ENCODE measurements around the gene UVSSA. TPM values are rescaled to one million over a fixed set of nuclear protein-coding genes. Genes with fewer than 3 reads are reported as not detected.

Gene UVSSA
- total and polyA plus RNA-seq, 7 experiments from 2014 or later, result 3.2 to 44.1 (median 39.3) TPM

- Mint-ChIP-seq H3K27ac (peak overlapping the region; percentile 81 to 99 (median 91)), H3K4me3 (peak overlapping the region; percentile 83 to 99 (median 95)), H3K9me3 (peaks cover 0 to 2% (median 0%) of the 10 kb centered on the region in 11 donors), H3K36me3 (peaks cover 0 to 15% (median 3%) of the 10 kb centered on the region in 5 donors), H3K4me1 (peaks cover 28 to 47% (median 37%) of the 10 kb centered on the region in 7 donors), H3K27me3 (no peaks in the 10 kb centered on the region)
- H3K27ac ChIP-seq (ENCODE audit: low read depth, low read length), result peak overlapping the region; percentile 94
- peak overlapping the region; percentile 87 for H3K4me3 ChIP-seq (ENCODE audit: low read length)
- H3K27me3 ChIP-seq (ENCODE audit: control insufficient read depth in 2 of 2, insufficient read depth in 2 of 2, low read length in 2 of 2), result no peaks in the 10 kb centered on the region
- peak; percentile 10 for ATAC-seq
- H3K9me3 ChIP-seq (ENCODE audit: control insufficient read depth in 2 of 3, low read length in 3 of 3), result no peaks in the 10 kb centered on the region
- H3K36me3 ChIP-seq (ENCODE audit: control insufficient read depth in 2 of 3, insufficient read depth in 3 of 3, low read length in 3 of 3), result peaks cover 0 to 3% (median 0%) of the 10 kb centered on the region in 3 experiments
- H3K4me1 ChIP-seq (ENCODE audit: control insufficient read depth in 2 of 2, insufficient read depth in 2 of 2, low read length in 2 of 2), result peaks cover 13 to 14% of the 10 kb centered on the region in 2 donors
- CTCF ChIA-PET, result interaction anchor here (0.7 to 3.9 kb wide), 8 partner anchors 16 to 1100 kb away, joined by 3 to 12 read pairs (median 6); partner anchors contain the start of gene SLBP
- POLR2A ChIA-PET, result interaction anchor here (0.5 to 4.1 kb wide), 23 partner anchors 10 to 376 kb away, joined by 3 to 102 read pairs (median 5); partner anchors contain the start of genes CTBP1, MAEA, SLBP and TACC3
- DNase-seq, result peak; percentile 37 to 81 (median 58)
- intact Hi-C loops (cut with micrococcal nuclease), result loop anchor here (1.0 to 10.0 kb wide), 22 partner anchors 15 to 1616 kb away; partner anchors contain the start of genes ATP5ME (in 2 of the 2), MAEA (in 2 of the 2), MYL5 (in 2 of the 2) and CFAP99 (in 1 of the 2)
These were observed 866 bp upstream of the UVSSA start for GRCh38 chr4:1345903-1346780.

GRCh38 chr4:1347410-1347864 lies 429 bp downstream of the UVSSA start:
- peak overlapping the region; percentile 74 to 95 (median 94) for H3K27ac Mint-ChIP-seq
- H3K4me1 ChIP-seq (ENCODE audit: control insufficient read depth in 2 of 2, insufficient read depth in 2 of 2, low read length in 2 of 2), result peaks cover 14 to 24% of the 10 kb centered on the region in 2 donors
- peak overlapping the region; percentile 87 for H3K4me3 ChIP-seq (ENCODE audit: low read length)
- H3K4me1 Mint-ChIP-seq, result peaks cover 35 to 55% (median 45%) of the 10 kb centered on the region in 7 donors
- peaks cover 0 to 2% (median 0%) of the 10 kb centered on the region in 11 donors for H3K9me3 Mint-ChIP-seq
- DNase-seq (peak in 2 of 9 donors; percentile 36 to 66), ATAC-seq (peak; percentile 10)
- intact Hi-C loops (cut with micrococcal nuclease), result loop anchor here (1.0 to 10.0 kb wide), 23 partner anchors 17 to 1615 kb away; partner anchors contain the start of genes ATP5ME (in 2 of the 2), MYL5 (in 2 of the 2), CFAP99 (in 1 of the 2) and FAM53A (in 1 of the 2)
- no peaks in the 10 kb centered on the region for H3K27me3 Mint-ChIP-seq
- no peaks in the 10 kb centered on the region for H3K9me3 ChIP-seq (ENCODE audit: control insufficient read depth in 2 of 3, low read length in 3 of 3)
- peaks cover 0 to 3% (median 0%) of the 10 kb centered on the region in 3 experiments for H3K36me3 ChIP-seq (ENCODE audit: control insufficient read depth in 2 of 3, insufficient read depth in 3 of 3, low read length in 3 of 3)
- CTCF ChIA-PET, result interaction anchor here (0.9 to 3.9 kb wide), 7 partner anchors 61 to 365 kb away, joined by 3 to 12 read pairs (median 5); partner anchors contain the start of gene SLBP
- no peaks in the 10 kb centered on the region for H3K27me3 ChIP-seq (ENCODE audit: control insufficient read depth in 2 of 2, insufficient read depth in 2 of 2, low read length in 2 of 2)
- peak overlapping the region; percentile 91 for H3K27ac ChIP-seq (ENCODE audit: low read depth, low read length)
- H3K4me3 Mint-ChIP-seq, result peak overlapping the region; percentile 81 to 95 (median 88)
- POLR2A ChIA-PET, result interaction anchor here (0.6 to 4.1 kb wide), 16 partner anchors 10 to 722 kb away, joined by 3 to 102 read pairs (median 7); partner anchors contain the start of genes CTBP1, MAEA and SLBP
- peaks cover 0 to 12% (median 0%) of the 10 kb centered on the region in 5 donors for H3K36me3 Mint-ChIP-seq

GRCh38 chr4:1348014-1348513 lies 1.1 kb downstream of the UVSSA start:
- Histone ChIP-seq H3K4me1 (ENCODE audit: control insufficient read depth in 2 of 2, insufficient read depth in 2 of 2, low read length in 2 of 2) (peaks cover 14 to 24% of the 10 kb centered on the region in 2 donors), H3K36me3 (ENCODE audit: control insufficient read depth in 2 of 3, insufficient read depth in 3 of 3, low read length in 3 of 3) (peaks cover 0 to 9% (median 0%) of the 10 kb centered on the region in 3 experiments), H3K4me3 (ENCODE audit: low read length) (peak overlapping the region; percentile 87), H3K27me3 (ENCODE audit: control insufficient read depth in 2 of 2, insufficient read depth in 2 of 2, low read length in 2 of 2) (no peaks in the 10 kb centered on the region), H3K9me3 (ENCODE audit: control insufficient read depth in 2 of 3, low read length in 3 of 3) (no peaks in the 10 kb centered on the region), H3K27ac (ENCODE audit: low read depth, low read length) (peak overlapping the region; percentile 91)
- ChIA-PET CTCF (interaction anchor here (0.9 to 3.9 kb wide), 4 partner anchors 98 to 257 kb away, joined by 3 to 12 read pairs (median 8); no protein-coding TSS in a partner anchor), POLR2A (interaction anchor here (1.3 to 4.1 kb wide), 8 partner anchors 19 to 376 kb away, joined by 3 to 102 read pairs (median 9); partner anchors contain the start of genes CTBP1 and MAEA)
- H3K36me3 Mint-ChIP-seq, result peaks cover 0 to 16% (median 0%) of the 10 kb centered on the region in 5 donors
- H3K27me3 Mint-ChIP-seq, result no peaks in the 10 kb centered on the region
- DNase-seq (no peak), ATAC-seq (no peak)
- H3K4me3 Mint-ChIP-seq, result peak overlapping the region; percentile 81 to 95 (median 88)
- H3K9me3 Mint-ChIP-seq, result peaks cover 0 to 2% (median 0%) of the 10 kb centered on the region in 11 donors
- peaks cover 35 to 55% (median 45%) of the 10 kb centered on the region in 7 donors for H3K4me1 Mint-ChIP-seq
- intact Hi-C loops (cut with micrococcal nuclease), result loop anchor here (5.0 to 10.0 kb wide), 7 partner anchors 81 to 1614 kb away; partner anchors contain the start of genes ATP5ME (in 1 of the 2), GRK4 (in 1 of the 2), LETM1 (in 1 of the 2) and MYL5 (in 1 of the 2)
- H3K27ac Mint-ChIP-seq, result peak overlapping the region; percentile 74 to 95 (median 94)

- H3K27ac ChIP-seq (ENCODE audit: low read depth, low read length), result no peak overlapping the region
These were observed 1.7 kb downstream of the UVSSA start for GRCh38 chr4:1348746-1349145.

GRCh38 chr4:1349359-1350168 lies 2.6 kb downstream of the UVSSA start:
- Mint-ChIP-seq H3K27ac (peak overlapping the region; percentile 32 to 95 (median 93)), H3K27me3 (no peaks in the 10 kb centered on the region), H3K36me3 (peaks cover 0 to 16% (median 0%) of the 10 kb centered on the region in 5 donors), H3K9me3 (peaks cover 0 to 2% (median 0%) of the 10 kb centered on the region in 11 donors), H3K4me3 (peak overlapping the region; percentile 21 to 91 (median 52)), H3K4me1 (peaks cover 32 to 52% (median 40%) of the 10 kb centered on the region in 7 donors)
- no peaks in the 10 kb centered on the region for H3K27me3 ChIP-seq (ENCODE audit: control insufficient read depth in 2 of 2, insufficient read depth in 2 of 2, low read length in 2 of 2)
- H3K4me3 ChIP-seq (ENCODE audit: low read length), result no peak overlapping the region
- POLR2A ChIA-PET, result interaction anchor here (1.0 to 1.4 kb wide), 2 partner anchors 20 to 377 kb away, joined by 3 to 5 read pairs; no protein-coding TSS in a partner anchor
- no peaks in the 10 kb centered on the region for H3K9me3 ChIP-seq (ENCODE audit: control insufficient read depth in 2 of 3, low read length in 3 of 3)
- DNase-seq, result no peak
- CTCF ChIA-PET, result interaction anchor here (0.6 to 0.9 kb wide), 4 partner anchors 9 to 447 kb away, joined by 3 read pairs; no protein-coding TSS in a partner anchor
- ATAC-seq, result no peak
- intact Hi-C loops (cut with micrococcal nuclease), result loop anchor here (5.0 to 10.0 kb wide), 8 partner anchors 82 to 1613 kb away; partner anchors contain the start of genes ATP5ME (in 1 of the 2), GRK4 (in 1 of the 2), LETM1 (in 1 of the 2) and MYL5 (in 1 of the 2)
- no peak overlapping the region for H3K27ac ChIP-seq (ENCODE audit: low read depth, low read length)
- peaks cover 14 to 24% of the 10 kb centered on the region in 2 donors for H3K4me1 ChIP-seq (ENCODE audit: control insufficient read depth in 2 of 2, insufficient read depth in 2 of 2, low read length in 2 of 2)
- H3K36me3 ChIP-seq (ENCODE audit: control insufficient read depth in 2 of 3, insufficient read depth in 3 of 3, low read length in 3 of 3), result peaks cover 0 to 23% (median 0%) of the 10 kb centered on the region in 3 experiments

More at GRCh38 chr4:1348746-1349145, 1.7 kb downstream of the UVSSA start:
- intact Hi-C loops (cut with micrococcal nuclease), result loop anchor here (5.0 to 10.0 kb wide), 7 partner anchors 81 to 1614 kb away; partner anchors contain the start of genes ATP5ME (in 1 of the 2), GRK4 (in 1 of the 2), LETM1 (in 1 of the 2) and MYL5 (in 1 of the 2)
- Mint-ChIP-seq H3K4me1 (peaks cover 35 to 55% (median 45%) of the 10 kb centered on the region in 7 donors), H3K9me3 (peaks cover 0 to 2% (median 0%) of the 10 kb centered on the region in 11 donors), H3K27me3 (no peaks in the 10 kb centered on the region), H3K27ac (peak overlapping the region; percentile 74 to 95 (median 93)), H3K36me3 (peaks cover 0 to 16% (median 0%) of the 10 kb centered on the region in 5 donors), H3K4me3 (peak overlapping the region in 9 of 10 donors; percentile 30 to 95 (median 85))
- peaks cover 14 to 24% of the 10 kb centered on the region in 2 donors for H3K4me1 ChIP-seq (ENCODE audit: control insufficient read depth in 2 of 2, insufficient read depth in 2 of 2, low read length in 2 of 2)
- DNase-seq (no peak), ATAC-seq (no peak)
- no peaks in the 10 kb centered on the region for H3K27me3 ChIP-seq (ENCODE audit: control insufficient read depth in 2 of 2, insufficient read depth in 2 of 2, low read length in 2 of 2)
- peaks cover 0 to 15% (median 0%) of the 10 kb centered on the region in 3 experiments for H3K36me3 ChIP-seq (ENCODE audit: control insufficient read depth in 2 of 3, insufficient read depth in 3 of 3, low read length in 3 of 3)
- CTCF ChIA-PET, result interaction anchor here (0.6 to 3.9 kb wide), 3 partner anchors 73 to 219 kb away, joined by 3 to 12 read pairs (median 5); no protein-coding TSS in a partner anchor
- H3K4me3 ChIP-seq (ENCODE audit: low read length), result no peak overlapping the region
- POLR2A ChIA-PET, result interaction anchor here (1.0 to 4.1 kb wide), 4 partner anchors 19 to 378 kb away, joined by 3 to 102 read pairs (median 4); partner anchors contain the start of gene CTBP1
- H3K9me3 ChIP-seq (ENCODE audit: control insufficient read depth in 2 of 3, low read length in 3 of 3), result no peaks in the 10 kb centered on the region
